HEK293 (cell line): ENCODE data around the gene LBX2.

Source experiments
- CTCF ChIA-PET: fragments of 350-600 bp; formaldehyde crosslinking; extraction: SDS; loops from one replicate; lab custom pipeline; 2021; ENCODE audit warnings: antibody characterized with exemption; lab: Yijun Ruan, JAX
- POLR2A ChIA-PET: fragments of 300-600 bp; formaldehyde crosslinking; extraction: SDS; loops from one replicate; lab custom pipeline; 2020; ENCODE audit warnings: antibody characterized with exemption, inconsistent platforms; lab: Yijun Ruan, JAX
- H3K27ac ChIP-seq: fragments of 200-500 bp; sonication (Bioruptor generic); 2 replicates; pipeline ENCODE4 v1.5.1; 2014; ENCODE audit warnings: low read depth, low read length, control low read depth, inconsistent platforms; ENCODE audit errors: extremely low read depth
- H3K36me3 ChIP-seq, 2 experiments: fragments of 200-500 bp in 1 of 2; sonication (Bioruptor generic) in 1 of 2; 1 replicate in 1 of 2; 2 replicates in 1 of 2; pipeline ENCODE4 v1.5.1; 2014 to 2017; ENCODE audit warnings: inconsistent platforms in 2 of 2, low read length in 2 of 2; ENCODE audit not compliant: control insufficient read depth in 2 of 2, insufficient read depth in 1 of 2
- H3K4me1 ChIP-seq: fragments of 200-500 bp; sonication (Bioruptor generic); 2 replicates; pipeline ENCODE4 v1.5.1; 2014; ENCODE audit warnings: mild to moderate bottlenecking, low read length, inconsistent platforms; ENCODE audit not compliant: control insufficient read depth, insufficient read depth
- H3K4me3 ChIP-seq: 2 replicates; pipeline ENCODE4 v1.5.1; 2011; ENCODE audit warnings: low read depth, mild to moderate bottlenecking, control low read depth, low read length, moderate library complexity
- H3K9me3 ChIP-seq: fragments of 200-500 bp; sonication (Bioruptor generic); 2 replicates; pipeline ENCODE4 v1.5.1; 2014; ENCODE audit warnings: low read depth, low read length, inconsistent platforms; ENCODE audit not compliant: control insufficient read depth, insufficient read depth
- GLIS2 ChIP-seq: fragments of 450-650 bp; formaldehyde crosslinking; IDR thresholded peaks from 2 replicates; pipeline ENCODE4 v1.5.1; 2016; ENCODE audit warnings: missing biosample characterization, missing genetic modification characterization
- KLF7 ChIP-seq: fragments of 450-650 bp; formaldehyde crosslinking; IDR thresholded peaks from 2 replicates; pipeline ENCODE4 v1.5.1; 2016; ENCODE audit warnings: missing biosample characterization, missing genetic modification characterization, borderline replicate concordance
- KLF9 ChIP-seq: fragments of 450-650 bp; formaldehyde crosslinking; IDR thresholded peaks from 2 replicates; pipeline ENCODE4 v1.5.1; 2016; ENCODE audit warnings: missing biosample characterization, missing genetic modification characterization, low read depth
- SCRT2 ChIP-seq: fragments of 450-650 bp; formaldehyde crosslinking; IDR thresholded peaks from 2 replicates; pipeline ENCODE4 v1.5.1; 2016; ENCODE audit warnings: missing biosample characterization, missing genetic modification characterization
- ZBTB7A ChIP-seq: fragments of 450-650 bp; formaldehyde crosslinking; IDR thresholded peaks from 2 replicates; pipeline ENCODE4 v1.5.1; 2016; ENCODE audit warnings: low read depth, missing biosample characterization, missing genetic modification characterization
- ZBTB8A ChIP-seq: fragments of 450-650 bp; formaldehyde crosslinking; IDR thresholded peaks from 2 replicates; pipeline ENCODE4 v1.5.1; 2016; ENCODE audit warnings: missing biosample characterization, missing genetic modification characterization
- ZNF24 ChIP-seq: fragments of 450-650 bp; formaldehyde crosslinking; IDR thresholded peaks from 2 replicates; pipeline ENCODE4 v1.5.1; 2016; ENCODE audit warnings: missing biosample characterization, missing genetic modification characterization
- ZNF311 ChIP-seq: fragments of 450-650 bp; formaldehyde crosslinking; IDR thresholded peaks from 2 replicates; pipeline ENCODE4 v1.5.1; 2017; ENCODE audit warnings: missing biosample characterization, missing genetic modification characterization, borderline replicate concordance
- ZNF324 ChIP-seq: fragments of 450-650 bp; formaldehyde crosslinking; IDR thresholded peaks from 2 replicates; pipeline ENCODE4 v1.5.1; 2016; ENCODE audit warnings: missing biosample characterization, missing genetic modification characterization
- ZNF335 ChIP-seq: fragments of 450-650 bp; formaldehyde crosslinking; conservative IDR thresholded peaks from 2 replicates; pipeline ENCODE4 v1.5.1; 2016; ENCODE audit warnings: missing biosample characterization, missing genetic modification characterization
- ZNF48 ChIP-seq: fragments of 450-650 bp; formaldehyde crosslinking; IDR thresholded peaks from 2 replicates; pipeline ENCODE4 v1.5.1; 2016; ENCODE audit warnings: missing biosample characterization, missing genetic modification characterization
- ZNF529 ChIP-seq: fragments of 450-650 bp; formaldehyde crosslinking; IDR thresholded peaks from 2 replicates; pipeline ENCODE4 v1.5.1; 2017; ENCODE audit warnings: missing genetic modification characterization, missing biosample characterization; ENCODE audit not compliant: insufficient replicate concordance
- ZSCAN23 ChIP-seq: fragments of 450-650 bp; formaldehyde crosslinking; IDR thresholded peaks from 2 replicates; pipeline ENCODE4 v1.5.1; 2016; ENCODE audit warnings: missing biosample characterization, missing genetic modification characterization
- ZXDB ChIP-seq: fragments of 450-650 bp; formaldehyde crosslinking; IDR thresholded peaks from 2 replicates; pipeline ENCODE4 v1.5.1; 2016; ENCODE audit warnings: missing biosample characterization, missing genetic modification characterization
- TF ChIP-seq, protein P1 (sequence below): fragments of 450-650 bp; formaldehyde crosslinking; IDR thresholded peaks from 2 replicates; pipeline ENCODE4 v1.5.1; 2016; ENCODE audit warnings: missing biosample characterization, missing genetic modification characterization
- TF ChIP-seq, protein P2 (sequence below): fragments of 450-650 bp; formaldehyde crosslinking; IDR thresholded peaks from 2 replicates; pipeline ENCODE4 v1.5.1; 2016; ENCODE audit warnings: missing biosample characterization, missing genetic modification characterization
- TF ChIP-seq, protein P3 (sequence below): fragments of 450-650 bp; formaldehyde crosslinking; IDR thresholded peaks from 2 replicates; pipeline ENCODE4 v1.5.1; 2016; ENCODE audit warnings: missing biosample characterization, missing genetic modification characterization
- TF ChIP-seq, protein P4 (sequence below): sonication (generic); formaldehyde crosslinking; IDR thresholded peaks from 2 replicates; pipeline ENCODE4 v1.8.1; 2022; ENCODE audit warnings: mild to moderate bottlenecking, moderate library complexity, missing genetic modification reagents
- TF ChIP-seq, protein P5 (sequence below): fragments of 450-650 bp; formaldehyde crosslinking; IDR thresholded peaks from 2 replicates; pipeline ENCODE4 v1.5.1; 2016; ENCODE audit warnings: missing biosample characterization, missing genetic modification characterization
- TF ChIP-seq, protein P6 (sequence below): fragments of 450-650 bp; formaldehyde crosslinking; IDR thresholded peaks from 2 replicates; pipeline ENCODE4 v1.5.1; 2016; ENCODE audit warnings: missing biosample characterization, missing genetic modification characterization

The LBX2 gene

DNA sequence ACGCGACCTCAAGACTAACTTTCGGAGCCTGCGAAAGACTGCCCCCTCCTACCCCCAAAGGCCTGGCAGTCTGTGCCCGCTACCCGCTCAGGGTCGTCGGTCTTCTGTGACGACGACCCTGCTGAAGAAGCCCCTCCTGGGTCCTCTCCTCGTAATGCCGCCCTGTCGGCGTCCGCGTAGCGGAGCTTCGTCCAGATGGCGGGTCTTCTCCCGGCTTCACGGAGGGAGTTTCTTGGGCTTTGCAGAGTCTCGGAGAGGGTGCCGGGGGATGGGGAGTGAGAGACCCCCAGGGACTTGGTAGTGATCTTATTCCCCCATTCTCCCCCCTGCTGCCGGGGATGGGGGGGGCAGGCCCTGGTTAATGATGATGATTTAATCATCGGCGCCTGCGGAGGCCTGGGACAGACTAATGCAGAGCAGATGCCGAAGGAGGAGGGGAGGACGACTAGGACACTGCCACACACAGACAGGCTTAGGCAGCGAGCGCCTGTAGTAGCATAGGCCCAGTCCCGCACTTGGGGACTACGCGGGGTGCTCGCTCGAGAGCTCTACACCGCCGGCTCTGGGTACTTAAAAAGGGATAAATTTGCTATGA is 8.6 kb upstream of the LBX2 start (continued):
- TF ChIP-seq ZNF311 (tag by site-specific recombination), result no peak
- TF ChIP-seq ZXDB (tag by site-specific recombination), result 0 out of 2 replicates have a peak, but pooled peaks have one; percentile 10
- TF ChIP-seq, protein P1, sequence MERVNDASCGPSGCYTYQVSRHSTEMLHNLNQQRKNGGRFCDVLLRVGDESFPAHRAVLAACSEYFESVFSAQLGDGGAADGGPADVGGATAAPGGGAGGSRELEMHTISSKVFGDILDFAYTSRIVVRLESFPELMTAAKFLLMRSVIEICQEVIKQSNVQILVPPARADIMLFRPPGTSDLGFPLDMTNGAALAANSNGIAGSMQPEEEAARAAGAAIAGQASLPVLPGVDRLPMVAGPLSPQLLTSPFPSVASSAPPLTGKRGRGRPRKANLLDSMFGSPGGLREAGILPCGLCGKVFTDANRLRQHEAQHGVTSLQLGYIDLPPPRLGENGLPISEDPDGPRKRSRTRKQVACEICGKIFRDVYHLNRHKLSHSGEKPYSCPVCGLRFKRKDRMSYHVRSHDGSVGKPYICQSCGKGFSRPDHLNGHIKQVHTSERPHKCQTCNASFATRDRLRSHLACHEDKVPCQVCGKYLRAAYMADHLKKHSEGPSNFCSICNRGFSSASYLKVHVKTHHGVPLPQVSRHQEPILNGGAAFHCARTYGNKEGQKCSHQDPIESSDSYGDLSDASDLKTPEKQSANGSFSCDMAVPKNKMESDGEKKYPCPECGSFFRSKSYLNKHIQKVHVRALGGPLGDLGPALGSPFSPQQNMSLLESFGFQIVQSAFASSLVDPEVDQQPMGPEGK (tag by site-specific recombination), result peak; percentile 78
- 0 out of 2 replicates have a peak, but pooled peaks have one; percentile 23 for TF ChIP-seq ZNF24 (tag by site-specific recombination)
- peak; percentile 81 for TF ChIP-seq ZNF335 (tag by site-specific recombination)

DNA sequence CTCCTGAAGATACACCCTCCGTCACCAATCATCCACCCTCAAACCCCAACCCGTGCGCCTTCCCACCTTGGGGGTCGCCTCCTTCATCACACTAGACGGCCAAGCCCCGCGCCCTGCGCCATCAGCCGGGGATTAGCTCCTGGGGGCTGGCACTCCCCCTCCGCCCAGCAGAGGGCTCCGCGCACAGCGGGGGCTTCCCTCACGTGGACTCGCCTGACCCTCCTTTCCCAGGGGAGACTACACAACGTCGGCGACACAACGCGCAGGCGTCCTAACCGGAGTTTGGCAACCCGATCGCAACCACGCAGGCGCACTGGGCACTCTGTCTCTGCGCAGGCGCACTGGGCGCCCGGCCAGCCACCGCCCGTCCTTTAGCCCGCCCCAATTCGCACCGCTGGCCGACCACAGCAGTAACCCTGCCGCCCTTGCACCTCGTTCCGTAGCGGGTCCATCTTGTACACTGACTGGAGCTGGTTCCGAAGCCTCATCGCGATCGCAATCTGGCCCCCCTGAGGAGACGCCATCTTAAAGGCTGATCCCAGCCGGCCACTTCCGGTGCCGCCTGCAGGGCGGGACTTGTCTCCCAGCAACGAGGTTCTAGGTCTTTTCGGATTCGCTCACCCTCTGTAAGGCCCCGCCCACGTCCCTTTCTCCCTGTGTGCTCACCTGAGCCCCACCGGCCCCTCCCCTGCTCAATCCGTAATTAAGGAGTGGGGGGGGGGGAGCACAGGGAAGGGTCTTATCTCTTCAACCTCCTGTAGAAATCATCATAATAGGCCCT is 7.9 kb upstream of the LBX2 start, which contains the start of gene PCGF1:
Gene PCGF1, minus strand, starts transcription at position 551 of the 781 bp plus-strand sequence. Its CDS starts 27 bp downstream, at position 524.
- peaks cover 4 to 20% of the 10 kb centered on the region in 2 experiments; a peak in 2 of 3 replicates for H3K36me3 ChIP-seq
- H3K9me3 ChIP-seq, result no peaks in the 10 kb centered on the region
- H3K27ac ChIP-seq, result peak within 1 kb of the TSS; percentile 96
- ChIA-PET CTCF (interaction anchor here (0.9 to 1.2 kb wide), 2 partner anchors 25 to 73 kb away, joined by 4 read pairs; no protein-coding TSS in a partner anchor), POLR2A (interaction anchor here (0.5 to 3.3 kb wide), 10 partner anchors 13 to 49 kb away, joined by 3 to 18 read pairs (median 5); partner anchors contain the start of genes AUP1, CCDC142, DQX1 and HTRA2)
- H3K4me1 ChIP-seq, result peaks cover 4% of the 10 kb centered on the region; the same call in 1 of the 2 replicates
- peak within 1 kb of the TSS; percentile 100 for H3K4me3 ChIP-seq
- TF ChIP-seq ZNF324, result no peak
- TF ChIP-seq KLF9 (tag by site-specific recombination), result peak; percentile 58
- TF ChIP-seq ZNF48 (tag by site-specific recombination), result no peak
- peak; percentile 66; the same call in 1 of the 2 replicates for TF ChIP-seq ZBTB7A
- TF ChIP-seq, protein P2, sequence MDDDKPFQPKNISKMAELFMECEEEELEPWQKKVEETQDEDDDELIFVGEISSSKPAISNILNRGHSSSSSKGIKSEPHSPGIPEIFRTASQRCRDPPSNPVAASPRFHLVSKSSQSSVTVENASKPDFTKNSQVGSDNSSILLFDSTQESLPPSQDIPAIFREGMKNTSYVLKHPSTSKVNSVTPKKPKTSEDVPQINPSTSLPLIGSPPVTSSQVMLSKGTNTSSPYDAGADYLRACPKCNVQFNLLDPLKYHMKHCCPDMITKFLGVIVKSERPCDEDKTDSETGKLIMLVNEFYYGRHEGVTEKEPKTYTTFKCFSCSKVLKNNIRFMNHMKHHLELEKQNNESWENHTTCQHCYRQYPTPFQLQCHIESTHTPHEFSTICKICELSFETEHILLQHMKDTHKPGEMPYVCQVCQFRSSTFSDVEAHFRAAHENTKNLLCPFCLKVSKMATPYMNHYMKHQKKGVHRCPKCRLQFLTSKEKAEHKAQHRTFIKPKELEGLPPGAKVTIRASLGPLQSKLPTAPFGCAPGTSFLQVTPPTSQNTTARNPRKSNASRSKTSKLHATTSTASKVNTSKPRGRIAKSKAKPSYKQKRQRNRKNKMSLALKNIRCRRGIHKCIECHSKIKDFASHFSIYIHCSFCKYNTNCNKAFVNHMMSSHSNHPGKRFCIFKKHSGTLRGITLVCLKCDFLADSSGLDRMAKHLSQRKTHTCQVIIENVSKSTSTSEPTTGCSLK (tag by site-specific recombination), result no peak
- TF ChIP-seq KLF7, result 0 out of 2 replicates have a peak, but pooled peaks have one; percentile 11
- TF ChIP-seq, protein P3, sequence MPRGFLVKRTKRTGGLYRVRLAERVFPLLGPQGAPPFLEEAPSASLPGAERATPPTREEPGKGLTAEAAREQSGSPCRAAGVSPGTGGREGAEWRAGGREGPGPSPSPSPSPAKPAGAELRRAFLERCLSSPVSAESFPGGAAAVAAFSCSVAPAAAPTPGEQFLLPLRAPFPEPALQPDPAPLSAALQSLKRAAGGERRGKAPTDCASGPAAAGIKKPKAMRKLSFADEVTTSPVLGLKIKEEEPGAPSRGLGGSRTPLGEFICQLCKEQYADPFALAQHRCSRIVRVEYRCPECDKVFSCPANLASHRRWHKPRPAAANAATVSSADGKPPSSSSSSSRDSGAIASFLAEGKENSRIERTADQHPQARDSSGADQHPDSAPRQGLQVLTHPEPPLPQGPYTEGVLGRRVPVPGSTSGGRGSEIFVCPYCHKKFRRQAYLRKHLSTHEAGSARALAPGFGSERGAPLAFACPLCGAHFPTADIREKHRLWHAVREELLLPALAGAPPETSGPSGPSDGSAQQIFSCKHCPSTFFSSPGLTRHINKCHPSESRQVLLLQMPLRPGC, result peak; percentile 37; the same call in 1 of the 2 replicates
- peak; percentile 98 for TF ChIP-seq ZBTB8A
- no peak for TF ChIP-seq ZNF529 (tag by site-specific recombination)
- peak; percentile 98 for TF ChIP-seq GLIS2 (tag by site-specific recombination)
- TF ChIP-seq ZSCAN23 (tag by site-specific recombination), result 0 out of 2 replicates have a peak, but pooled peaks have one; percentile 22
- TF ChIP-seq, protein P4, sequence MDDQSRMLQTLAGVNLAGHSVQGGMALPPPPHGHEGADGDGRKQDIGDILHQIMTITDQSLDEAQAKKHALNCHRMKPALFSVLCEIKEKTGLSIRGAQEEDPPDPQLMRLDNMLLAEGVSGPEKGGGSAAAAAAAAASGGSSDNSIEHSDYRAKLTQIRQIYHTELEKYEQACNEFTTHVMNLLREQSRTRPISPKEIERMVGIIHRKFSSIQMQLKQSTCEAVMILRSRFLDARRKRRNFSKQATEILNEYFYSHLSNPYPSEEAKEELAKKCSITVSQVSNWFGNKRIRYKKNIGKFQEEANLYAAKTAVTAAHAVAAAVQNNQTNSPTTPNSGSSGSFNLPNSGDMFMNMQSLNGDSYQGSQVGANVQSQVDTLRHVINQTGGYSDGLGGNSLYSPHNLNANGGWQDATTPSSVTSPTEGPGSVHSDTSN (CRISPR knock-in tag), result no peak
- TF ChIP-seq, protein P5, sequence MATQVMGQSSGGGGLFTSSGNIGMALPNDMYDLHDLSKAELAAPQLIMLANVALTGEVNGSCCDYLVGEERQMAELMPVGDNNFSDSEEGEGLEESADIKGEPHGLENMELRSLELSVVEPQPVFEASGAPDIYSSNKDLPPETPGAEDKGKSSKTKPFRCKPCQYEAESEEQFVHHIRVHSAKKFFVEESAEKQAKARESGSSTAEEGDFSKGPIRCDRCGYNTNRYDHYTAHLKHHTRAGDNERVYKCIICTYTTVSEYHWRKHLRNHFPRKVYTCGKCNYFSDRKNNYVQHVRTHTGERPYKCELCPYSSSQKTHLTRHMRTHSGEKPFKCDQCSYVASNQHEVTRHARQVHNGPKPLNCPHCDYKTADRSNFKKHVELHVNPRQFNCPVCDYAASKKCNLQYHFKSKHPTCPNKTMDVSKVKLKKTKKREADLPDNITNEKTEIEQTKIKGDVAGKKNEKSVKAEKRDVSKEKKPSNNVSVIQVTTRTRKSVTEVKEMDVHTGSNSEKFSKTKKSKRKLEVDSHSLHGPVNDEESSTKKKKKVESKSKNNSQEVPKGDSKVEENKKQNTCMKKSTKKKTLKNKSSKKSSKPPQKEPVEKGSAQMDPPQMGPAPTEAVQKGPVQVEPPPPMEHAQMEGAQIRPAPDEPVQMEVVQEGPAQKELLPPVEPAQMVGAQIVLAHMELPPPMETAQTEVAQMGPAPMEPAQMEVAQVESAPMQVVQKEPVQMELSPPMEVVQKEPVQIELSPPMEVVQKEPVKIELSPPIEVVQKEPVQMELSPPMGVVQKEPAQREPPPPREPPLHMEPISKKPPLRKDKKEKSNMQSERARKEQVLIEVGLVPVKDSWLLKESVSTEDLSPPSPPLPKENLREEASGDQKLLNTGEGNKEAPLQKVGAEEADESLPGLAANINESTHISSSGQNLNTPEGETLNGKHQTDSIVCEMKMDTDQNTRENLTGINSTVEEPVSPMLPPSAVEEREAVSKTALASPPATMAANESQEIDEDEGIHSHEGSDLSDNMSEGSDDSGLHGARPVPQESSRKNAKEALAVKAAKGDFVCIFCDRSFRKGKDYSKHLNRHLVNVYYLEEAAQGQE, result peak; percentile 45
- no peak for TF ChIP-seq SCRT2
- TF ChIP-seq, protein P6, sequence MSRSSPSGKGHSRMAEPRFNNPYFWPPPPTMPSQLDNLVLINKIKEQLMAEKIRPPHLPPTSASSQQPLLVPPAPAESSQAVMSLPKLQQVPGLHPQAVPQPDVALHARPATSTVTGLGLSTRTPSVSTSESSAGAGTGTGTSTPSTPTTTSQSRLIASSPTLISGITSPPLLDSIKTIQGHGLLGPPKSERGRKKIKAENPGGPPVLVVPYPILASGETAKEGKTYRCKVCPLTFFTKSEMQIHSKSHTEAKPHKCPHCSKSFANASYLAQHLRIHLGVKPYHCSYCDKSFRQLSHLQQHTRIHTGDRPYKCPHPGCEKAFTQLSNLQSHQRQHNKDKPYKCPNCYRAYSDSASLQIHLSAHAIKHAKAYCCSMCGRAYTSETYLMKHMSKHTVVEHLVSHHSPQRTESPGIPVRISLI (tag by site-specific recombination), result no peak
